Measurements from ENCODE around the gene ZNF579. TPM values are rescaled to one million over a fixed set of nuclear protein-coding genes. Genes with fewer than 3 reads are reported as not detected.

Gene ZNF579
- total and polyA plus RNA-seq, 2 of the 13 experiments (the other 11 are each of a cell fraction or from before 2014, with no cell fraction given): 2.1 to 2.9 TPM

DNA sequence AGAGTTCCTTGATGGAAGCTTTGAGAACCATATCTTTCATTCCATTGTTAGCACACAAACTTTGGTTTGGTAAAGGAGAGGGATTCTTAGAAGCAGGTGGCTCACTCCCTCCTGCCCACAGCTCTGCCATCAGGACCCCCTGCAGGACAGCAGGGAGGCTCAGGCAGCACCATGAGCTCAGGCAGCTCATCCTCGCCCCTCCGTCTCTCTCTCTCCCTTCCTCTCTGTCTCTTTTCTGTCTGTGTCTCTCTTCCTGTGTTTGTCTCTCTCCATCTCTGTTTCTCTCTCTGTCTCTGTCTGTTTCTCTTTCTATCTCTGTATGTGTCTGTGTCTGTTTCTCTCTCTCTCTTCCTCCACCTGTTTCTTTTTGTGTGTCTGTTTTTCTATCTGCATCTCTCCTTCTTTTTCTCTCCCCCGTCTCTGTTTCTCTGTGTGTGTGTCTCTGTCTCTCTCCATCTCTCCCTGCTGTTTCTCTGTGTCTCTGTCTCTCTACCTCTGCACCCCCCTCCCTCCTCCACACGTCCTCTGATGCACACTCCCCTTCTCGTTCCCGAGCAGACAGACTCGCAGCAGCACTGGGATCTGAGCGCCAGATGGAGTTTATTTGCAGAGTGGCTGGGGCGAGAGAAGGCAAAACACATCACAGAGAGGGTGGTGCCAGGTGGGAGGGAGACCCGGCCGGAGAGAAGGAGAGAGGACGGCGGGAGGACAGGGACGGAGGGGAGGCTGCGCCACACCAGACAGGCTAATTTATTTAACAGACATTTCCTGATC lies 52.4 kb downstream of the ZNF579 start:
- Histone ChIP-seq H3K9me3 (ENCODE audit: low read length) (no peaks in the 10 kb centered on the region), H3K27me3 (ENCODE audit: control insufficient read depth in 1 of 2, insufficient read depth in 2 of 2, low read length in 2 of 2) (no peaks in the 10 kb centered on the region), H3K4me1 (ENCODE audit: insufficient read depth, low read length) (peaks cover 33% of the 10 kb centered on the region), H3K36me3 (replicated peaks in 1 of 2; ENCODE audit: control insufficient read depth in 1 of 2, insufficient read depth in 2 of 2, low read length in 2 of 2) (no peaks in the 10 kb centered on the region), H3K4me2 (ENCODE audit: low read depth, low read length) (peak overlapping the region; percentile 45), H3K27ac (ENCODE audit: extremely low read length, insufficient read depth, low read length) (no peak overlapping the region), H4K20me1 (ENCODE audit: insufficient read depth, low read length) (no peaks in the 10 kb centered on the region), H3K4me3 (replicated peaks in 1 of 3; ENCODE audit: insufficient read depth in 1 of 3, low read depth in 2 of 3, low read length in 3 of 3) (no peak overlapping the region), H3K79me2 (ENCODE audit: insufficient read depth, low read length) (no peaks in the 10 kb centered on the region), H3K9ac (ENCODE audit: insufficient read depth, low read depth, low read length) (no peak overlapping the region), H2AFZ (ENCODE audit: low read length) (no peak overlapping the region)
- no peak for FAIRE-seq
- DNase-seq (ENCODE audit: low spot score): peak; percentile 30
- ChIA-PET POLR2A (interaction anchor here (1.1 kb wide), 1 partner anchor 71 kb away, joined by 5 read pairs; the partner anchor contains the start of gene FIZ1), CTCF (ENCODE audit: low intra/inter-chr PET ratio, low total read pairs) (no interaction called here)
- 9% methylated on average over 15 of the region's 15 CpGs for WGBS (ENCODE audit: low lambda C conversion rate)
- BruUV-seq (replicated peaks): no TSS peak
- ATAC-seq: peak; percentile 59
- intact Hi-C loops (cut with micrococcal nuclease; ENCODE audit: unreplicated experiment) (no loop called here), in situ Hi-C loops (cut with HindIII; ENCODE audit: extremely low pct_ligation_motif_present, low pct_unique_long_range_greater_than_20kb) (no loop called here)
- TF ChIP-seq HDAC6 (IDR thresholded peaks at IDR 0.05; ENCODE audit: low read depth, low read length) (no peak), ZNF317 (CRISPR knock-in tag; IDR thresholded peaks at IDR 0.05) (no peak), POLR2G (IDR thresholded peaks at IDR 0.05; ENCODE audit: low read depth, low read length) (no peak), EEA1 (CRISPR knock-in tag; IDR thresholded peaks at IDR 0.05; ENCODE audit: borderline replicate concordance) (no peak), SMC3 (IDR thresholded peaks at IDR 0.05; ENCODE audit: low read length) (0 out of 2 replicates have a peak, but pooled peaks have one; percentile 11), ZNF747 (CRISPR knock-in tag; IDR thresholded peaks at IDR 0.05; ENCODE audit: borderline replicate concordance) (no peak), IKZF1 (IDR thresholded peaks at IDR 0.05) (0 out of 2 replicates have a peak, but pooled peaks have one; percentile 34), SALL2 (CRISPR knock-in tag; IDR thresholded peaks at IDR 0.05) (no peak), ZNF24 (IDR thresholded peaks at IDR 0.05) (no peak), NBN (conservative IDR thresholded peaks at IDR 0.05) (0 out of 2 replicates have a peak, but pooled peaks have one; percentile 15), STAG1 (CRISPR knock-in tag; IDR thresholded peaks at IDR 0.05) (0 out of 2 replicates have a peak, but pooled peaks have one; percentile 4), U2AF2 (IDR thresholded peaks at IDR 0.05; ENCODE audit: low read depth, low read length) (no peak)
- TF ChIP-seq, protein P1, sequence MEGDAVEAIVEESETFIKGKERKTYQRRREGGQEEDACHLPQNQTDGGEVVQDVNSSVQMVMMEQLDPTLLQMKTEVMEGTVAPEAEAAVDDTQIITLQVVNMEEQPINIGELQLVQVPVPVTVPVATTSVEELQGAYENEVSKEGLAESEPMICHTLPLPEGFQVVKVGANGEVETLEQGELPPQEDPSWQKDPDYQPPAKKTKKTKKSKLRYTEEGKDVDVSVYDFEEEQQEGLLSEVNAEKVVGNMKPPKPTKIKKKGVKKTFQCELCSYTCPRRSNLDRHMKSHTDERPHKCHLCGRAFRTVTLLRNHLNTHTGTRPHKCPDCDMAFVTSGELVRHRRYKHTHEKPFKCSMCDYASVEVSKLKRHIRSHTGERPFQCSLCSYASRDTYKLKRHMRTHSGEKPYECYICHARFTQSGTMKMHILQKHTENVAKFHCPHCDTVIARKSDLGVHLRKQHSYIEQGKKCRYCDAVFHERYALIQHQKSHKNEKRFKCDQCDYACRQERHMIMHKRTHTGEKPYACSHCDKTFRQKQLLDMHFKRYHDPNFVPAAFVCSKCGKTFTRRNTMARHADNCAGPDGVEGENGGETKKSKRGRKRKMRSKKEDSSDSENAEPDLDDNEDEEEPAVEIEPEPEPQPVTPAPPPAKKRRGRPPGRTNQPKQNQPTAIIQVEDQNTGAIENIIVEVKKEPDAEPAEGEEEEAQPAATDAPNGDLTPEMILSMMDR (CRISPR knock-in tag; IDR thresholded peaks at IDR 0.05): peak; percentile 43; the same call in 1 of the 2 replicates
